Measurements from ENCODE around the gene FAM25A. TPM values are rescaled to one million over a fixed set of nuclear protein-coding genes. Genes with fewer than 3 reads are reported as not detected.

Gene FAM25A
- total RNA-seq, 2 experiments from 2014 or later: not detected

Other genes with a start within 250 kb of the FAM25A start
- gene MMRN2, start 62.7 kb upstream of the FAM25A start, total RNA-seq: not detected
- not detected for gene SNCG, start 61.7 kb upstream of the FAM25A start, total RNA-seq
- not detected for gene ADIRF, start 51.8 kb upstream of the FAM25A start, total RNA-seq
- 10 to 100 TPM; 94.7 to 99.6 TPM for gene GLUD1, start 74.5 kb downstream of the FAM25A start, total RNA-seq
- gene SHLD2, start 74.9 kb downstream of the FAM25A start, total RNA-seq: 10 to 100 TPM; 34.2 to 36.8 TPM
- under 1 TPM; 0.29 to 0.71 TPM for gene NUTM2A, start 205.2 kb downstream of the FAM25A start, total RNA-seq

Measured in activated CD8-positive, alpha-beta T cell treated with anti-CD3 and anti-CD28 coated beads, Interleukin-2, amount 10 ng/mL, durations not matched to agents 7 days and 5 days (primary cell).